ENCODE measurements around the gene TUG1.

TUG1 gene

GRCh38 chr22:30949934-30950660, 19.0 kb upstream of the TUG1 start:
- Mint-ChIP-seq H3K27ac (ENCODE audit: low read depth) (no peak overlapping the region), H3K36me3 (ENCODE audit: insufficient read depth) (peaks cover 14% of the 10 kb centered on the region), H3K9me3 (no peaks in the 10 kb centered on the region), H3K4me3 (no peak overlapping the region), H3K4me1 (peaks cover 2% of the 10 kb centered on the region), H3K27me3 (no peaks in the 10 kb centered on the region)
- DNase-seq (ENCODE audit: low spot score in 2 of 2) (no peak), ATAC-seq (replicated peaks; ENCODE audit: extremely low read depth, poor library complexity, severe bottlenecking) (no peak)

- H3K4me1 Mint-ChIP-seq: peaks cover 9% of the 10 kb centered on the region
- H3K36me3 Mint-ChIP-seq (ENCODE audit: insufficient read depth): peaks cover 5% of the 10 kb centered on the region
- no peak for ATAC-seq (replicated peaks; ENCODE audit: extremely low read depth, poor library complexity, severe bottlenecking)
- H3K4me3 Mint-ChIP-seq: no peak overlapping the region
- H3K27me3 Mint-ChIP-seq: no peaks in the 10 kb centered on the region
- H3K9me3 Mint-ChIP-seq: no peaks in the 10 kb centered on the region
- H3K27ac Mint-ChIP-seq (ENCODE audit: low read depth): no peak overlapping the region
- DNase-seq (ENCODE audit: low spot score in 2 of 2): no peak
These were observed 15.9 kb upstream of the TUG1 start for GRCh38 chr22:30953206-30953605.

GRCh38 chr22:30955153-30955552, 13.9 kb upstream of the TUG1 start:
- Mint-ChIP-seq H3K27ac (ENCODE audit: low read depth) (no peak overlapping the region), H3K4me3 (no peak overlapping the region), H3K4me1 (peaks cover 17% of the 10 kb centered on the region), H3K9me3 (no peaks in the 10 kb centered on the region), H3K36me3 (ENCODE audit: insufficient read depth) (peaks cover 3% of the 10 kb centered on the region), H3K27me3 (no peaks in the 10 kb centered on the region)
- DNase-seq (ENCODE audit: low spot score in 2 of 2) (no peak), ATAC-seq (replicated peaks; ENCODE audit: extremely low read depth, poor library complexity, severe bottlenecking) (no peak)

GRCh38 chr22:30964858-30965257, 4.2 kb upstream of the TUG1 start:
- H3K27me3 Mint-ChIP-seq: no peaks in the 10 kb centered on the region
- peaks cover 5% of the 10 kb centered on the region for H3K36me3 Mint-ChIP-seq (ENCODE audit: insufficient read depth)
- H3K27ac Mint-ChIP-seq (ENCODE audit: low read depth): no peak overlapping the region
- H3K4me3 Mint-ChIP-seq: no peak overlapping the region
- peaks cover 12% of the 10 kb centered on the region for H3K4me1 Mint-ChIP-seq
- no peak for ATAC-seq (replicated peaks; ENCODE audit: extremely low read depth, poor library complexity, severe bottlenecking)
- no peaks in the 10 kb centered on the region for H3K9me3 Mint-ChIP-seq
- DNase-seq (ENCODE audit: low spot score in 2 of 2): no peak

GRCh38 chr22:30968015-30968923, 796 bp upstream of the TUG1 start, which contains the start of gene MORC2:
Gene MORC2, minus strand, starts transcription at chr22:30968774. Its CDS starts 885 bp downstream, at chr22:30967889.
- H3K9me3 Mint-ChIP-seq: peaks cover 5% of the 10 kb centered on the region
- ATAC-seq (replicated peaks; ENCODE audit: extremely low read depth, poor library complexity, severe bottlenecking): no peak
- peak within 1 kb of the TSS; percentile 90 for H3K27ac Mint-ChIP-seq (ENCODE audit: low read depth)
- H3K4me1 Mint-ChIP-seq: peaks cover 38% of the 10 kb centered on the region
- H3K36me3 Mint-ChIP-seq (ENCODE audit: insufficient read depth): peaks cover 18% of the 10 kb centered on the region
- peak within 1 kb of the TSS; percentile 81 for H3K4me3 Mint-ChIP-seq
- H3K27me3 Mint-ChIP-seq: no peaks in the 10 kb centered on the region
- DNase-seq (ENCODE audit: low spot score in 2 of 2): no peak

GRCh38 chr22:30969532-30970355, 679 bp downstream of the TUG1 start:
- DNase-seq (ENCODE audit: low spot score in 2 of 2) (no peak), ATAC-seq (replicated peaks; ENCODE audit: extremely low read depth, poor library complexity, severe bottlenecking) (peak; percentile 4)
- Mint-ChIP-seq H3K4me3 (peak overlapping the region; percentile 81), H3K27me3 (no peaks in the 10 kb centered on the region), H3K4me1 (peaks cover 38% of the 10 kb centered on the region), H3K27ac (ENCODE audit: low read depth) (peak overlapping the region; percentile 90), H3K36me3 (ENCODE audit: insufficient read depth) (peaks cover 19% of the 10 kb centered on the region), H3K9me3 (peaks cover 5% of the 10 kb centered on the region)

- DNase-seq (ENCODE audit: low spot score in 2 of 2): no peak
- H3K4me1 Mint-ChIP-seq: peaks cover 38% of the 10 kb centered on the region
- no peak for ATAC-seq (replicated peaks; ENCODE audit: extremely low read depth, poor library complexity, severe bottlenecking)
- H3K4me3 Mint-ChIP-seq: peak overlapping the region; percentile 81
- H3K36me3 Mint-ChIP-seq (ENCODE audit: insufficient read depth): peaks cover 19% of the 10 kb centered on the region
- peaks cover 5% of the 10 kb centered on the region for H3K9me3 Mint-ChIP-seq
- no peaks in the 10 kb centered on the region for H3K27me3 Mint-ChIP-seq
- peak overlapping the region; percentile 90 for H3K27ac Mint-ChIP-seq (ENCODE audit: low read depth)
These were observed 1.3 kb downstream of the TUG1 start for GRCh38 chr22:30970356-30970746.

GRCh38 chr22:30978304-30978962, 9.4 kb downstream of the TUG1 start:
- H3K27me3 Mint-ChIP-seq: no peaks in the 10 kb centered on the region
- H3K9me3 Mint-ChIP-seq: peaks cover 14% of the 10 kb centered on the region
- no peaks in the 10 kb centered on the region for H3K4me1 Mint-ChIP-seq
- H3K4me3 Mint-ChIP-seq: no peak overlapping the region
- ATAC-seq (replicated peaks; ENCODE audit: extremely low read depth, poor library complexity, severe bottlenecking): no peak
- H3K27ac Mint-ChIP-seq (ENCODE audit: low read depth): no peak overlapping the region
- no peak for DNase-seq (ENCODE audit: low spot score in 2 of 2)
- no peaks in the 10 kb centered on the region for H3K36me3 Mint-ChIP-seq (ENCODE audit: insufficient read depth)

GRCh38 chr22:30979932-30980331, 10.9 kb downstream of the TUG1 start:
- Mint-ChIP-seq H3K4me3 (no peak overlapping the region), H3K9me3 (peaks cover 26% of the 10 kb centered on the region), H3K4me1 (no peaks in the 10 kb centered on the region), H3K27ac (ENCODE audit: low read depth) (no peak overlapping the region), H3K27me3 (no peaks in the 10 kb centered on the region), H3K36me3 (ENCODE audit: insufficient read depth) (no peaks in the 10 kb centered on the region)
- ATAC-seq (replicated peaks; ENCODE audit: extremely low read depth, poor library complexity, severe bottlenecking) (no peak), DNase-seq (ENCODE audit: low spot score in 2 of 2) (no peak)

- Mint-ChIP-seq H3K4me3 (no peak overlapping the region), H3K4me1 (no peaks in the 10 kb centered on the region), H3K9me3 (peaks cover 30% of the 10 kb centered on the region), H3K27ac (ENCODE audit: low read depth) (no peak overlapping the region), H3K36me3 (ENCODE audit: insufficient read depth) (no peaks in the 10 kb centered on the region), H3K27me3 (no peaks in the 10 kb centered on the region)
- no peak for DNase-seq (ENCODE audit: low spot score in 2 of 2)
- no peak for ATAC-seq (replicated peaks; ENCODE audit: extremely low read depth, poor library complexity, severe bottlenecking)
These were observed 13.4 kb downstream of the TUG1 start for GRCh38 chr22:30982512-30982911.

GRCh38 chr22:30984317-30984716, 15.3 kb downstream of the TUG1 start:
- H3K36me3 Mint-ChIP-seq (ENCODE audit: insufficient read depth): no peaks in the 10 kb centered on the region
- H3K27me3 Mint-ChIP-seq: peaks cover 3% of the 10 kb centered on the region
- DNase-seq (ENCODE audit: low spot score in 2 of 2) (no peak), ATAC-seq (replicated peaks; ENCODE audit: extremely low read depth, poor library complexity, severe bottlenecking) (no peak)
- H3K27ac Mint-ChIP-seq (ENCODE audit: low read depth): no peak overlapping the region
- no peak overlapping the region for H3K4me3 Mint-ChIP-seq
- H3K4me1 Mint-ChIP-seq: no peaks in the 10 kb centered on the region
- H3K9me3 Mint-ChIP-seq: peaks cover 32% of the 10 kb centered on the region
